NCI-H187 (cell line): ENCODE results near the gene WNT10A.

Experiments
- DNase-seq, 2 experiments: peaks; one replicate each; lab custom pipeline; 2025; lab: John Stamatoyannopoulos, UW

Gene WNT10A

GRCh38 chr2:218857371-218858137 is 23.1 kb upstream of the WNT10A start:
- no peak for DNase-seq

- DNase-seq, result no peak
Observed at GRCh38 chr2:218858138-218858445, 22.6 kb upstream of the WNT10A start.

- DNase-seq, result no peak
Observed at GRCh38 chr2:218858671-218859555, 21.7 kb upstream of the WNT10A start.

- no peak for DNase-seq
Observed at GRCh38 chr2:218859556-218859987, 21.1 kb upstream of the WNT10A start, which contains the start of gene WNT6. WNT6 (plus strand) TSS chr2:218859805; CDS start chr2:218860038, 233 bp downstream.

GRCh38 chr2:218859988-218860831 is 20.4 kb upstream of the WNT10A start:
- DNase-seq, result no peak

- DNase-seq, result no peak
Observed at GRCh38 chr2:218860950-218861381, 19.7 kb upstream of the WNT10A start.

- DNase-seq, result no peak
Observed at GRCh38 chr2:218861645-218862318, 18.9 kb upstream of the WNT10A start.

DNA sequence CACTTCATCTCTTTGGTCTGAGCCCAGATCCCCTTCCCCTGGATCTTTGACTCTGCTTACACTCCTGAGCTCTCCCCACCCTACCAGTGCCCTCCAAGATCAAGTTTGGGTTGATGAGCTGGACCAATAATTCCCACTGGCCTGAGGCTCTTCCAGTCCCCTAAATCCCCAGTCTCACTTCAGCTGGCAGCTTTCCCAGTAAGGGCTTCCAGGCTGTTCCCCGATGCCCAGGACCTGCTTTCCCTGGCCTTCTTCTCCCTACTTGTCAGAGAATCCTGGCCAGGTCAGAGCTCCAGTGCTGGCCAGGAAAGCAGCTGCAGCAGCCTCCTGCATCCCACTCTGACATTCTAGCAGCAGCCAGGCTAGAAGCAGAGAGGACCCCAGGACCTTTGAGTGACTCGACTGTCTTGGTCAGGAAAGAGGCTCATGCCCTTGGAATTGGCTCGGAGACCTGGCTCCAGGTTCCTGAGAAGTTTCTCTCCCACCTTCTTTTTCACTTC is 17.6 kb upstream of the WNT10A start:
- DNase-seq, result no peak

- DNase-seq, result no peak
Observed at GRCh38 chr2:218865396-218865795, 15.3 kb upstream of the WNT10A start.

DNA sequence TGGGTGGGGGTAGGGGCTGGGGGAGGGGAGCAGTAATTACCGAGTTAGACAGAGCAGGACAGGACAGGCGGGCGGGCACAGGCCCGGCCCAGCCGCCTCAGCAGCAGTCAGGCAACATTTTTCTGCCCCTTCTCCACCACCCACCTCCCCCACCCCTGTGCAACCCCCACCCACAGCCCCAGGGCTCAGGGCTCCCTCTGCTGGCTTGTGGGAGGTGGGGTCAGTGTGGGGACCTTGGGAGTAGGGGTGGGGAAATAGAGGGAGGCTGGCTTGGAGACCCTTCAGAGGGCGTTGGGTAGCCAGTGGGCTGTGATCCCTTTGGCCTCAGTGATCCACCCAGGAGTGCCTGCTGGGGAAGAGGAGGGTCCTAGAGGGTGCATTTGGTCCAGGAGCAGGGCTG is 14.7 kb upstream of the WNT10A start:
- DNase-seq, result no peak

- DNase-seq, result no peak
Observed at GRCh38 chr2:218867900-218868299, 12.8 kb upstream of the WNT10A start.

DNA sequence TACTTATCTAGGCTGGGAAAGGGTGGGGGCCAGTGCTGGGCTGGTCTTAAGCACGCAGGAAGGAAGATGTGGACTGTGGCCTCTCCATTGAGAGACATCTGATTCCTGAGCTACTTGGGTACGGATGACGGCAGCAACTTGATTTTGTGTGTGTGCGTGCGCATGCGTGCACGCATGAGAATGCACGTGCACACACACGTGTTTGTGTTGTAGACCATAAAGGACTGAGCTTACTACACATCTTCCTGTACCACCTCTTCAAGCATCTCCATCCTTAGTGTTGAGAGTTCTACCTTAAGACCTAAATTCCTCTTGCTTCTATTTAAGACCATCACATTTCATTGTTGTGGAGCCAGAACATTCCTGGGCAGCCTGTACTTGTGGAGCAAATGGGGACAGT is 11.6 kb upstream of the WNT10A start:
- DNase-seq, result no peak

- DNase-seq, result no peak
Observed at GRCh38 chr2:218870984-218871344, 9.7 kb upstream of the WNT10A start.

DNA sequence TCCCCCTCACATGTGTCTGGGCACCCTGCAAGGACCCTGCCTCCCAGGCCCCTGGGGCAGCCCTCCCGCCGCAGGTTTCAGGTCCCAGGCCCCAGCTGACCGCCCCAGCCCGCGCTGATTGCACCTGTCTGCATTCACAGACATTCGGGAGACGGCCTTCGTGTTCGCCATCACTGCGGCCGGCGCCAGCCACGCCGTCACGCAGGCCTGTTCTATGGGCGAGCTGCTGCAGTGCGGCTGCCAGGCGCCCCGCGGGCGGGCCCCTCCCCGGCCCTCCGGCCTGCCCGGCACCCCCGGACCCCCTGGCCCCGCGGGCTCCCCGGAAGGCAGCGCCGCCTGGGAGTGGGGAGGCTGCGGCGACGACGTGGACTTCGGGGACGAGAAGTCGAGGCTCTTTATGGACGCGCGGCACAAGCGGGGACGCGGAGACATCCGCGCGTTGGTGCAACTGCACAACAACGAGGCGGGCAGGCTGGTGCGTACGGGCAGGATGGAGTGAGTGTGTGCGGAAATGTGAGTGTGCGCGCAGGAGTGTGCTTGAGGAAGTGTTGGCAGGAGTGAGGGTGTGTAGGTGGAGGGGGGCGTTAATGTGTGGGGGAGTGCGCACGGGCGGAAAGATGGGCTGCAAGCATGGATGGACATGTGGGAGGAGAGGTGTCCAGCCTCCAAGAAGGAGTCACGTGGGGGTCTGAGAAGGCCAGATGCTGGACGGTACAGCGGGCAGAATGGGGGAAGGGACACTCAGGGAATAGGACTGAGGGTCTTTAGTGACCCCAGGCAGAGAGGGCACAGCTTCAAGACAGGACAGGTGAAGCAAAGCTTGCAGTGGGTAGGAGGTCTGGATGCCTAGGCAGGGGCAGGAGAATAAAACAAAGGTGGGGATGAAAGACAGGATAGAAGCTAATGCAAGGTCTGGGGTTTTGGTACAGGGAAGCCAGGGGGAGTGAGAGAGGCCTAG is 9.0 kb upstream of the WNT10A start:
- DNase-seq, result no peak

DNA sequence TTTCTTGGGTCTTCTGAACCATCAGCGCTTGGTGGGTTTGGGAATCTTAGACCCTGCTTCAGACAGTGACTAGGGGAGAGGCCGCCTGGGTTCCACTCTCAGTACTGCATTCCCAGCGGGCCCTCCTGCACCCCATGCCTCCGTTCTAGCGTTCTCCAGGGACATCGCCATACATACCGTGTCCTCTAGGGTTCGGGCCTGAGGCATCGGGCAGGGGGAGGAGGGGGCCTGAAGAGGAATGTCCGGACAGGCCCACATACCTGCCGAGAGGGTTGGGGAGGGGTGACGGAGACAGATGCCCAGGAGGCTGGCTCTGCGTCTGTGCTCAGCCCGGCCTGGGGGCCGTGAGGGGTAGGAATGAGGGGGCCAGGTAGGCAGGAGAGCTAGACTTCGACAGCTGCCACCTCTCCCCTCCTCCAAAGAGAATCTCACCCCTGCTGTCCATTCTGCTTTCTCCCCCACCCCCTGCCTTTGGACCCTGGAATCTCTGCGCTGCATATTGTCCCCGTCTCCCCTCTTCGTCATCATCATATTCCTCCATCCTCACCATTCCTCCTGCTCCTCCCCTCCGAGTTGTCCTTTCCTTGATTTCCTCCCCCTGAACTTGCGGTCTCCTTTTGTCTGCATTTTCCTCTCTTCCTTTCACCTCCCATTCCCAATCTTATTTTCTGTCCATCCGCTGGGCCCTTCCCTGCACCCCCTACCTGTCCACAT is 7.8 kb upstream of the WNT10A start:
- DNase-seq, result no peak

- no peak for DNase-seq
Observed at GRCh38 chr2:218873359-218874194, 7.1 kb upstream of the WNT10A start.

- no peak for DNase-seq
Observed at GRCh38 chr2:218875692-218876246, 4.9 kb upstream of the WNT10A start.

GRCh38 chr2:218876562-218877219 is 4.0 kb upstream of the WNT10A start:
- DNase-seq, result peak in 1 of 2 experiments; percentile 46
